ENCODE measurements around the gene MRPL51. TPM values are rescaled to one million over a fixed set of nuclear protein-coding genes. Genes with fewer than 3 reads are reported as not detected.

The MRPL51 gene
- total and polyA plus RNA-seq, 9 of the 15 experiments (the other 6 are each of a cell fraction or from before 2014, with no cell fraction given): 127 to 727 (median 208) TPM

- TF ChIP-seq E2F6 (IDR thresholded peaks at IDR 0.05; ENCODE audit: borderline replicate concordance in 1 of 2, extremely low read depth in 1 of 2, insufficient read depth in 1 of 2, insufficient read length in 1 of 2, low read depth in 1 of 2, low read length in 1 of 2, poor library complexity in 1 of 2, severe bottlenecking in 1 of 2) (peak in 1 of 2 experiments; percentile 64), ELF1 (tag; IDR thresholded peaks at IDR 0.05) (peak; percentile 78; the same call in 1 of the 2 replicates), RCOR1 (IDR thresholded peaks at IDR 0.05; ENCODE audit: borderline replicate concordance in 1 of 2, low read depth in 2 of 2, low read length in 2 of 2) (peak; percentile 43 to 75; a peak in 3 of 4 replicates), KLF16 (IDR thresholded peaks at IDR 0.05) (0 out of 2 replicates have a peak, but pooled peaks have one; percentile 2), TFAM (CRISPR knock-in tag; conservative IDR thresholded peaks at IDR 0.05) (no peak), NFXL1 (CRISPR knock-in tag; IDR thresholded peaks at IDR 0.05) (no peak), ZNF785 (CRISPR knock-in tag; IDR thresholded peaks at IDR 0.05) (no peak), ZBTB11 (CRISPR knock-in tag; IDR thresholded peaks at IDR 0.05) (peak; percentile 89 to 98 (median 97)), FOXK1 (CRISPR knock-in tag; IDR thresholded peaks at IDR 0.05; ENCODE audit: borderline replicate concordance) (0 out of 2 replicates have a peak, but pooled peaks have one; percentile 46), ESRRB (CRISPR knock-in tag; IDR thresholded peaks at IDR 0.05; ENCODE audit: borderline replicate concordance) (no peak), SIN3A (IDR thresholded peaks at IDR 0.05; ENCODE audit: borderline replicate concordance in 2 of 2, control insufficient read depth in 1 of 2, low read depth in 2 of 2, low read length in 2 of 2) (peak in 1 of 2 experiments; percentile 86; a peak in 2 of 4 replicates), NBN (IDR thresholded peaks at IDR 0.05; ENCODE audit: low read depth) (peak; percentile 60; the same call in 1 of the 2 replicates), DIDO1 (tag; IDR thresholded peaks at IDR 0.05; ENCODE audit: low read depth) (0 out of 2 replicates have a peak, but pooled peaks have one; percentile 19), ZNF347 (CRISPR knock-in tag; IDR thresholded peaks at IDR 0.05; ENCODE audit: low read depth) (no peak), SAFB (IDR thresholded peaks at IDR 0.05; ENCODE audit: borderline replicate concordance, low read depth, low read length) (no peak)
- TF ChIP-seq, protein P1, sequence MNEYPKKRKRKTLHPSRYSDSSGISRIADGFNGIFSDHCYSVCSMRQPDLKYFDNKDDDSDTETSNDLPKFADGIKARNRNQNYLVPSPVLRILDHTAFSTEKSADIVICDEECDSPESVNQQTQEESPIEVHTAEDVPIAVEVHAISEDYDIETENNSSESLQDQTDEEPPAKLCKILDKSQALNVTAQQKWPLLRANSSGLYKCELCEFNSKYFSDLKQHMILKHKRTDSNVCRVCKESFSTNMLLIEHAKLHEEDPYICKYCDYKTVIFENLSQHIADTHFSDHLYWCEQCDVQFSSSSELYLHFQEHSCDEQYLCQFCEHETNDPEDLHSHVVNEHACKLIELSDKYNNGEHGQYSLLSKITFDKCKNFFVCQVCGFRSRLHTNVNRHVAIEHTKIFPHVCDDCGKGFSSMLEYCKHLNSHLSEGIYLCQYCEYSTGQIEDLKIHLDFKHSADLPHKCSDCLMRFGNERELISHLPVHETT (CRISPR knock-in tag; conservative IDR thresholded peaks at IDR 0.05 in 1 of 2, IDR thresholded peaks at IDR 0.05 in 1 of 2): peak in 1 of 2 experiments; percentile 36; a peak in 1 of 4 replicates
- TF ChIP-seq, protein P2, sequence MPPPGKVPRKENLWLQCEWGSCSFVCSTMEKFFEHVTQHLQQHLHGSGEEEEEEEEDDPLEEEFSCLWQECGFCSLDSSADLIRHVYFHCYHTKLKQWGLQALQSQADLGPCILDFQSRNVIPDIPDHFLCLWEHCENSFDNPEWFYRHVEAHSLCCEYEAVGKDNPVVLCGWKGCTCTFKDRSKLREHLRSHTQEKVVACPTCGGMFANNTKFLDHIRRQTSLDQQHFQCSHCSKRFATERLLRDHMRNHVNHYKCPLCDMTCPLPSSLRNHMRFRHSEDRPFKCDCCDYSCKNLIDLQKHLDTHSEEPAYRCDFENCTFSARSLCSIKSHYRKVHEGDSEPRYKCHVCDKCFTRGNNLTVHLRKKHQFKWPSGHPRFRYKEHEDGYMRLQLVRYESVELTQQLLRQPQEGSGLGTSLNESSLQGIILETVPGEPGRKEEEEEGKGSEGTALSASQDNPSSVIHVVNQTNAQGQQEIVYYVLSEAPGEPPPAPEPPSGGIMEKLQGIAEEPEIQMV (tag; conservative IDR thresholded peaks at IDR 0.05; ENCODE audit: low read depth): 0 out of 2 replicates have a peak, but pooled peaks have one; percentile 36
These were observed at the start of gene MRPL51 (continued) for GRCh38 chr12:6492838-6493496.
